ENCODE data around the gene ARSB. TPM values are rescaled to one million over a fixed set of nuclear protein-coding genes. Genes with fewer than 3 reads are reported as not detected.

Gene ARSB
- total and polyA plus RNA-seq, 2 donors (not counting 1 experiment from before 2014, with no cell fraction given), result 4.6 to 9.8 TPM

DNA sequence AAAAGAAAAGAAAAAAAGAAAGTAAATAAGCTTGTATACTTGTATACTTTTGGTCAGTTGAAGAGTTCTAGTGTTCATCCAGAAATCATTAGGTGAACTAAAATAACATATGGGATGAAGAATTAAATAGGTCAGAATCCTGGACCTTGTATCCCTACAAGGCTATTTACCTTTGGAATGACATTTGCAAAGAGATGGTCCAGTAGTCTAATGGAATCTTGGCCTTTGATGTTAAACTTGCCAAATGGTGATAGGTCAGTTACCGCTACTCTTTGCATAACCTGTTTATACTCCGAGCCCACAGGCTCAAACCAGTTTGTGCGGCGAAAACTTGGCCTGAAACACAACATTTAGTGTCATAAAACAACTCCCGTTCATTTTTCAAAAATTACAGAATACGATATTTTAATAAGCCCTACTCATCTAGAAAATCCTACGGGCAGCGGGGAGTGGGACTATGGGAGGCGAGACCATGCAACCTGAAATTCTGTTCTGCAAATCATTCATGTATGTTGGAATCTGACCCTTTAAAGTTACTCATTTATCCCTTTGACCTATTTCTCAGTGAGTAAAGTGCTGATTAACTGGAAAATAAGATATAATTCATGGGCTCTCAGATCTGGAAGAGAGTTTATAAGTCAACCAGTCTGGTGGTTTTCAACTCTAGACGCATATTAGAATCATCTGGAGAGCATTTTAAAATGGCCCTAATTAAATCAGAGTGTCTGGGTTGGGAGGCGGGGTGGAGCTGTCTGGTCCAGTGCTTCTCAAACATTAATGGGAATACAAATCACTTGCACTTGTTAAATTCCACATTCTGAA lies 45.8 kb upstream of the ARSB start:
- H3K4me1 Mint-ChIP-seq, result no peaks in the 10 kb centered on the region
- Histone ChIP-seq H3K4me1 (ENCODE audit: control insufficient read depth in 2 of 2, insufficient read depth in 2 of 2, low read length in 2 of 2) (no peaks in the 10 kb centered on the region), H4K20me1 (ENCODE audit: control insufficient read depth, insufficient read depth, low read length, poor library complexity, severe bottlenecking) (no peaks in the 10 kb centered on the region), H2AFZ (ENCODE audit: insufficient read depth, low read depth, low read length, poor library complexity, severe bottlenecking) (no peak overlapping the region), H3K36me3 (replicated peaks in 1 of 2; ENCODE audit: control extremely low read depth in 1 of 2, control insufficient read depth in 1 of 2, extremely low read depth in 1 of 2, insufficient read depth in 2 of 2, low read length in 1 of 2) (no peaks in the 10 kb centered on the region), H3K27me3 (replicated peaks in 1 of 4; ENCODE audit: control extremely low read depth in 1 of 4, control insufficient read depth in 3 of 4, insufficient read depth in 4 of 4, low read length in 3 of 4) (peaks cover 0 to 8% (median 0%) of the 10 kb centered on the region in 4 experiments), H3K79me2 (ENCODE audit: control insufficient read depth, insufficient read depth, low read length) (no peaks in the 10 kb centered on the region), H3K9ac (ENCODE audit: low read length) (no peak overlapping the region), H3K4me3 (ENCODE audit: control extremely low read depth in 1 of 5, extremely low read depth in 1 of 5, insufficient read depth in 1 of 5, low read depth in 2 of 5, low read length in 4 of 5) (no peak overlapping the region), H3K9me3 (ENCODE audit: control extremely low read depth in 1 of 3, control insufficient read depth in 2 of 3, insufficient read depth in 1 of 3, low read length in 2 of 3) (no peaks in the 10 kb centered on the region), H3K4me2 (replicated peaks; ENCODE audit: low read depth, low read length, poor library complexity, severe bottlenecking) (no peak overlapping the region), H3K27ac (ENCODE audit: low read length in 2 of 2) (no peak overlapping the region)
- H3K4me3 Mint-ChIP-seq, result no peak overlapping the region
- TF ChIP-seq EZH2 (IDR thresholded peaks at IDR 0.05; ENCODE audit: borderline replicate concordance, insufficient read depth, low read depth, low read length, poor library complexity, severe bottlenecking), result no peak
- TF ChIP-seq CTCF (IDR thresholded peaks at IDR 0.05), result no peak
- H3K27ac Mint-ChIP-seq, result no peak overlapping the region
- H3K9me3 Mint-ChIP-seq (ENCODE audit: insufficient read depth), result no peaks in the 10 kb centered on the region
- WGBS (ENCODE audit: insufficient coverage), result 93% methylated on average over 2 of the region's 11 CpGs
- ATAC-seq (ENCODE audit: low read depth) (no peak), DNase-seq (no peak)
- intact Hi-C loops (cut with micrococcal nuclease), result no loop called here
- H3K27me3 Mint-ChIP-seq, result peaks cover 19% of the 10 kb centered on the region
- ChIA-PET POLR2A (no interaction called here), CTCF (interaction anchor here (0.7 kb wide), 1 partner anchor 35 kb away, joined by 4 read pairs; no protein-coding TSS in a partner anchor)

DNA sequence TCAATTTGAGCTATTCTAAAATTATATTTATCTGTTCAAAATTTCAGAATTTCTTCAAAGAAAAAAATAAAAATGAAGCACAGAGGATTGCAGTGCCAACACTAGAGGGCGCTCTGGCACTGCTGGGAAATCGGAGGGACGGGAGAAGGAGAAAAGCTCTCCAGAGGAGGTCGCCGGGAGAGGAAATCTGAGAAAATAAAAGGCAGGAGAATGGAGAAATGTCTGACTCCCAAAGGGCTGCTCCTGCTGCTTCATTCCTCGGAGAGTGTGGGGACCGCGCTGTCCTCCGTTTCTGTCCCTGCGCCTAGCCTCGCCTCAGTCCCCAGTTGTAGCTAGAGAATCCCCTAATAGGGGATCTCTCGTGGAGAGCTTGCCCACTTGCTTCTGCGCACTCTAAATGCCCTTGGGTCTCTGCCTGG lies 40.0 kb upstream of the ARSB start:
- H3K27me3 Mint-ChIP-seq, result peaks cover 67% of the 10 kb centered on the region
- Histone ChIP-seq H3K79me2 (ENCODE audit: control insufficient read depth, insufficient read depth, low read length) (no peaks in the 10 kb centered on the region), H3K36me3 (replicated peaks in 1 of 2; ENCODE audit: control extremely low read depth in 1 of 2, control insufficient read depth in 1 of 2, extremely low read depth in 1 of 2, insufficient read depth in 2 of 2, low read length in 1 of 2) (no peaks in the 10 kb centered on the region), H3K4me1 (ENCODE audit: control insufficient read depth in 2 of 2, insufficient read depth in 2 of 2, low read length in 2 of 2) (peaks cover 6 to 12% of the 10 kb centered on the region in 2 donors), H2AFZ (ENCODE audit: insufficient read depth, low read depth, low read length, poor library complexity, severe bottlenecking) (peak overlapping the region; percentile 50), H3K4me2 (replicated peaks; ENCODE audit: low read depth, low read length, poor library complexity, severe bottlenecking) (peak overlapping the region; percentile 43), H4K20me1 (ENCODE audit: control insufficient read depth, insufficient read depth, low read length, poor library complexity, severe bottlenecking) (no peaks in the 10 kb centered on the region), H3K27ac (ENCODE audit: low read length in 2 of 2) (no peak overlapping the region), H3K27me3 (replicated peaks in 1 of 4; ENCODE audit: control extremely low read depth in 1 of 4, control insufficient read depth in 3 of 4, insufficient read depth in 4 of 4, low read length in 3 of 4) (peaks cover 0 to 18% (median 9%) of the 10 kb centered on the region in 4 experiments), H3K9ac (ENCODE audit: low read length) (no peak overlapping the region), H3K4me3 (ENCODE audit: control extremely low read depth in 1 of 5, extremely low read depth in 1 of 5, insufficient read depth in 1 of 5, low read depth in 2 of 5, low read length in 4 of 5) (no peak overlapping the region), H3K9me3 (ENCODE audit: control extremely low read depth in 1 of 3, control insufficient read depth in 2 of 3, insufficient read depth in 1 of 3, low read length in 2 of 3) (no peaks in the 10 kb centered on the region)
- H3K9me3 Mint-ChIP-seq (ENCODE audit: insufficient read depth), result no peaks in the 10 kb centered on the region
- peaks cover 8% of the 10 kb centered on the region for H3K4me1 Mint-ChIP-seq
- POLR2A ChIA-PET, result no interaction called here
- peak; percentile 87 for TF ChIP-seq CTCF (IDR thresholded peaks at IDR 0.05)
- TF ChIP-seq EZH2 (IDR thresholded peaks at IDR 0.05; ENCODE audit: borderline replicate concordance, insufficient read depth, low read depth, low read length, poor library complexity, severe bottlenecking), result no peak
- CTCF ChIA-PET, result interaction anchor here (0.7 to 7.4 kb wide), 17 partner anchors 9 to 1059 kb away, joined by 3 to 85 read pairs (median 3); partner anchors contain the start of gene ARSB
- WGBS (ENCODE audit: insufficient coverage), result 11% methylated on average over 11 of the region's 13 CpGs
- H3K27ac Mint-ChIP-seq, result no peak overlapping the region
- H3K4me3 Mint-ChIP-seq, result peak overlapping the region; percentile 52
- intact Hi-C loops (cut with micrococcal nuclease), result loop anchor here (1.0 to 10.0 kb wide), 2 partner anchors 439 to 510 kb away; no protein-coding TSS in a partner anchor
- ATAC-seq (ENCODE audit: low read depth) (no peak), DNase-seq (peak; percentile 58)
